Vagina (tissue), 2 donors: ENCODE results near the gene KYAT1. TPM values are rescaled to one million over a fixed set of nuclear protein-coding genes. Genes with fewer than 3 reads are reported as not detected.

Experiments
- DNase-seq, 2 donors: peaks; one replicate each; pipeline ENCODE4 v3.0.0-alpha.2; 2017; ENCODE audit errors: extremely low spot score in 2 of 2
- H3K27ac ChIP-seq: fragments of 200-600 bp; sonication (generic); one replicate; pipeline ENCODE4 v1.5.1; 2019
- H3K27me3 ChIP-seq: fragments of 200-600 bp; sonication (generic); one replicate; pipeline ENCODE4 v1.5.1; 2019
- H3K36me3 ChIP-seq, 2 donors: fragments of 200-600 bp; sonication (generic); one replicate each; pipeline ENCODE4 v1.5.1; 2017 to 2019
- H3K4me1 ChIP-seq: fragments of 200-600 bp; sonication (generic); one replicate; pipeline ENCODE4 v1.5.1; 2019
- H3K4me3 ChIP-seq, 2 donors: fragments of 200-600 bp; sonication (generic); 1 replicate in 1 of 2; 2 replicates in 1 of 2; pipeline ENCODE4 v1.5.1; 2016 to 2019
- H3K9me3 ChIP-seq: fragments of 200-600 bp; sonication (generic); one replicate; pipeline ENCODE4 v1.5.1; 2019
- CTCF ChIP-seq, 3 experiments: fragments of 450-650 bp in 2 of 3; fragments of 200-600 bp in 1 of 3; sonication (generic) in 1 of 3; IDR thresholded peaks; one replicate each; pipeline ENCODE4 v1.5.1; 2017 to 2019; ENCODE audit warnings: antibody characterized with exemption in 3 of 3, mild to moderate bottlenecking in 2 of 3, moderate library complexity in 2 of 3
- POLR2A ChIP-seq, 2 donors: fragments of 450-650 bp; IDR thresholded peaks; one replicate each; pipeline ENCODE4 v1.6.1; 2017; ENCODE audit warnings: antibody characterized with exemption in 2 of 2, mild to moderate bottlenecking in 2 of 2, moderate library complexity in 2 of 2
- POLR2AphosphoS5 ChIP-seq, 2 donors: sonication (generic); formaldehyde crosslinking; IDR thresholded peaks; one replicate each; pipeline ENCODE4 v1.9.0; 2017; ENCODE audit warnings: antibody characterized with exemption in 2 of 2, mild to moderate bottlenecking in 2 of 2, low read depth in 1 of 2; ENCODE audit not compliant: insufficient read depth in 1 of 2
- intact Hi-C: fragments of 100-400 bp; cut with DNase I; formaldehyde crosslinking; loops from one replicate; pipeline ENCODE4 v1.15.1; 2023
- total RNA-seq: library from RNA; depleted of rRNA; stranded (reverse); fragments of >200 nt; gene quantifications from one replicate; pipeline ENCODE4 v1.2.3, GENCODE V29; 2016

The KYAT1 gene
- total RNA-seq, 1 donor from 2014 or later = 11.0 TPM

DNA sequence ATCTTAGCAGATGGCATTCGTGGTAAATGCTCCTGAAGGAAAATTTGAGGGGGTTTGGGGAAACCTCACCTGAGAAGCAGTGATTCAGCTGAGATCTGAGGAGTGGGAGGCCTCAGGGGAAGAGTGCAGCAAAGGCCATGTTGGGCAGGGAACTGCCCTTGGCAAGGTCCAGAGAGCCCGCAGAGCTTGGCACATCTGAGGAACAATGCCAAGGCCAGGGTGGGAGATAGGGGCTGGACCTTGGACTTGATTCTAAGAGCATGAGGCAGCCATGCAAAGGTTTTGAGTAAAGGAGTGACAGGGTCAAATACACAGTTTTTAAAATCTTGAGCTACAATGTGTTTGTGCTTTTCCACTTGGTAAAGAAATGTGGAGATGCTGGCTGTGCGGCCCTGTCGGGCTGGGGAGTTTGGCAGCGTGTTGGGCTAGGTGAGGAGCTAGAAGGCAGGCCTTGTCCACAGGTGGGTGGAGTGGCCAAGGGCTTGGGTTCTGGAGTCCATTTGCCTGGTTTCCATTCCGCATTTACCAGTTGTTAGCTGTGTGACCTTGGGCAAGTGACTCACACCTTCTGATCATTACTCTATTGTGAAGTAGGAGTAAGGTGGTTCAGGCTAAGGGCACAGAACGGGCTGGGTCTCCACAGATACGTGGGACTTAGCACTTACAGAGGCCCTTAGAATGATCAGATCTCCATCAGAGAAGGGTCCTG, 88.6 kb downstream of the KYAT1 start:
- H3K27me3 ChIP-seq = no peaks in the 10 kb centered on the region
- peaks cover 7% of the 10 kb centered on the region for H3K4me1 ChIP-seq

GRCh38 chr9:128792134-128792533, 89.6 kb downstream of the KYAT1 start:
- Histone ChIP-seq H3K4me3 (no peak overlapping the region), H3K36me3 (peaks cover 0 to 47% of the 10 kb centered on the region in 2 donors), H3K27me3 (no peaks in the 10 kb centered on the region), H3K4me1 (peaks cover 14% of the 10 kb centered on the region), H3K27ac (no peak overlapping the region), H3K9me3 (no peaks in the 10 kb centered on the region)
- no peak for TF ChIP-seq POLR2A (IDR thresholded peaks at IDR 0.05)
- no peak for TF ChIP-seq POLR2AphosphoS5 (IDR thresholded peaks at IDR 0.05; ENCODE audit: insufficient read depth in 1 of 2, low read depth in 1 of 2)
- TF ChIP-seq CTCF (IDR thresholded peaks at IDR 0.05) = no peak
- intact Hi-C loops = no loop called here
- DNase-seq = no peak

More for the DNA sequence above, 88.6 kb downstream of the KYAT1 start:
- H3K9me3 ChIP-seq = no peaks in the 10 kb centered on the region
- no peak overlapping the region for H3K4me3 ChIP-seq
- TF ChIP-seq POLR2A (IDR thresholded peaks at IDR 0.05) (no peak), CTCF (IDR thresholded peaks at IDR 0.05) (no peak), POLR2AphosphoS5 (IDR thresholded peaks at IDR 0.05; ENCODE audit: insufficient read depth in 1 of 2, low read depth in 1 of 2) (no peak)
- H3K27ac ChIP-seq = no peak overlapping the region
- peaks cover 0 to 57% of the 10 kb centered on the region in 2 donors for H3K36me3 ChIP-seq
- DNase-seq = no peak
- intact Hi-C loops = no loop called here

GRCh38 chr9:128790536-128790935, 91.2 kb downstream of the KYAT1 start:
- no peak overlapping the region for H3K4me3 ChIP-seq
- no peak overlapping the region for H3K27ac ChIP-seq
- H3K27me3 ChIP-seq = no peaks in the 10 kb centered on the region
- peaks cover 0 to 39% of the 10 kb centered on the region in 2 donors for H3K36me3 ChIP-seq
- TF ChIP-seq POLR2A (IDR thresholded peaks at IDR 0.05) (no peak), POLR2AphosphoS5 (IDR thresholded peaks at IDR 0.05; ENCODE audit: insufficient read depth in 1 of 2, low read depth in 1 of 2) (no peak), CTCF (IDR thresholded peaks at IDR 0.05) (no peak)
- no peak for DNase-seq
- intact Hi-C loops = no loop called here
- H3K9me3 ChIP-seq = no peaks in the 10 kb centered on the region
- H3K4me1 ChIP-seq = peaks cover 14% of the 10 kb centered on the region

GRCh38 chr9:128788445-128788844, 93.3 kb downstream of the KYAT1 start:
- H3K27ac ChIP-seq = no peak overlapping the region
- peaks cover 0 to 31% of the 10 kb centered on the region in 2 donors for H3K36me3 ChIP-seq
- DNase-seq = no peak
- peaks cover 14% of the 10 kb centered on the region for H3K4me1 ChIP-seq
- intact Hi-C loops = no loop called here
- no peaks in the 10 kb centered on the region for H3K9me3 ChIP-seq
- no peak overlapping the region for H3K4me3 ChIP-seq
- no peaks in the 10 kb centered on the region for H3K27me3 ChIP-seq
- TF ChIP-seq CTCF (IDR thresholded peaks at IDR 0.05) = no peak
- no peak for TF ChIP-seq POLR2A (IDR thresholded peaks at IDR 0.05)
- no peak for TF ChIP-seq POLR2AphosphoS5 (IDR thresholded peaks at IDR 0.05; ENCODE audit: insufficient read depth in 1 of 2, low read depth in 1 of 2)

- DNase-seq = no peak
- no peak for TF ChIP-seq CTCF (IDR thresholded peaks at IDR 0.05)
- TF ChIP-seq POLR2A (IDR thresholded peaks at IDR 0.05) = no peak
- no peak for TF ChIP-seq POLR2AphosphoS5 (IDR thresholded peaks at IDR 0.05; ENCODE audit: insufficient read depth in 1 of 2, low read depth in 1 of 2)
- peak overlapping the region; percentile 98 to 99 for H3K4me3 ChIP-seq
- H3K27me3 ChIP-seq = no peaks in the 10 kb centered on the region
- peaks cover 0 to 23% of the 10 kb centered on the region in 2 donors for H3K36me3 ChIP-seq
- H3K4me1 ChIP-seq = peaks cover 14% of the 10 kb centered on the region
- no peaks in the 10 kb centered on the region for H3K9me3 ChIP-seq
- intact Hi-C loops = no loop called here
- peak overlapping the region; percentile 92 for H3K27ac ChIP-seq
Observed at GRCh38 chr9:128787659-128788058, 94.1 kb downstream of the KYAT1 start.
